NCI-H748 (cell line): ENCODE results near the gene MSX1.

Experiments used
- DNase-seq: peaks from one replicate; lab custom pipeline; 2025; ENCODE audit not compliant: unreplicated experiment; lab: John Stamatoyannopoulos, UW

MSX1 gene

GRCh38 chr4:4868758-4869723, 9.6 kb downstream of the MSX1 start:
- DNase-seq: no peak

- DNase-seq: no peak
These were observed 10.5 kb downstream of the MSX1 start for GRCh38 chr4:4869731-4870571.

DNA sequence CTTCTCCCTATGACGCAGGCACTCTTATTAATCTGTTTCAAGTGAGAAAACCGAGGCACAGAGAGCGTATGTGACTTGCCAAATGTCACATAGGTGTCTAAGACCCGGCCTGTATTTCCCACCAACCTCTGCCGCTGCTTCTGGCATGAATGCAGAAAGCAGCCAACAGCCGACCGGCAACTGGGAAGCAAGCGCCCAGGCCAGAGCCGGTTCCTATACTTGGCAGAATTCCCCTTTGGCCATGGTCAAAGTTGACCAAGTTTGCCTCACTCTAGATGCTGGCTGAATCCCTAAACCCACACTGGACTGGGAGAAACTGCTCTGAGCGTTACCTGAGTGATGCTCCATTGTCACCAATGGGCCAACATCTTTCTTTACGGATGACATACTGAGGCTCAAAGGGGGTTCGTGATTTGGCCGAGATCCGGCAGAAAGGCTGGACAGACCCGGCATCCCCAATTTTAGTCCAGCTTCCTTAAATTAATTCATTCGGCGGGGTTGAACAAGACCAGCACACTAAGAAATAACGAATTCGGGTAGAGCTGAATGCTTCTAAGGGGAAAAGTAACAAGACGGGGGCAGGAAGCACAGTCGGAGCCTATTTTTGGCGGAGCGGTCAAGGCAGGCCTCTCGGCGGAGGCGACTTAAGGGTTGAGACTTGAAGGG, 11.2 kb downstream of the MSX1 start:
- DNase-seq: no peak

- no peak for DNase-seq
These were observed 11.7 kb downstream of the MSX1 start for GRCh38 chr4:4871242-4871572.

GRCh38 chr4:4871573-4872313, 12.3 kb downstream of the MSX1 start:
- DNase-seq: no peak

DNA sequence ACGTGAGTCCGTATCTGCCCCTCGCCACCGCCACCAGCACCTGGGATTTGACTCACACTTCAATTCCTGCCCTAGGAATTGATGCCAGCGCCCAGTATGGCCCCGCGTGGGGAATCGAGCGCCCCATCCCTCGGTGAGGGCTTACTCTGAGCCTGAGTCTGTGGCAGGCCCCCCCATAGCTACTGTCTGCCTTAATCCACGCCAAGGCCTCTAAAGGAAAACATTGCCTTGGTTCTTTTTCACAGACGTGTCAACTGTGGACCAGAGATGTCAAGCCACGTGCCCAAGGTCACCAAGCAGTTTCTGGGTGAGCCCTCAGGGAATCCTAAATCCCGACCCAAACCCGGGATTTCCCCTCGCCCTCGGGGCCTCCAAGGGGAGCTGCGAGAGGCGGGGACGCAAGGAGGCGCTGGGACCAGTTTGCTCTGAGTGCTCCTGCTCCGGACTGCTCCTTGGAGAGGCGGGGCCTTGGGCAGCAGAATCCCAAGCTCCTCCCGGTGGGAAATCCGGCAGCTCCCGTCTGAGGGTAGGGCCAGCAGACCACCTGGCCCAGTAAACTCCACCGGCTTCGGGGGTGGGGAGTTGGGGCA, 12.9 kb downstream of the MSX1 start:
- no peak for DNase-seq

DNA sequence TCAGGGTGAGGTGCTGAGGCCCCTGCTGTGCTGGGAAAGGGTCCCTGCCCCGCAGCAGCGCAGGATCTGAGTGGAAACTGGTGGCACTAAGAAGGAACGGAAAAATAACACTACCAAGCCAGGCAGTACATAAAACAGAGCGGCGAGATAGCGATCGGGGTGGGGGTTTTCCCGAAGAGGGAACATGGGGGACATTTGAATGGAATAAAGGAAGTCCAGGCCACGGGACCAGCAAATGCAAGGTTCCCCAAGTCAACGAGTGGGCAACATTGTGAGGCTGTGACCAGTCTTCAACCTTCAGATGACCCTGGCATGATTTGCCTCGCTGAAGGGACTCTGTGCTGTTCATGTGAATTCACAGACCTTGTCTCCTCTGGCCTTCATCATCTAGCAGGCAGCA, 13.7 kb downstream of the MSX1 start:
- DNase-seq: no peak

- no peak for DNase-seq
These were observed 14.8 kb downstream of the MSX1 start for GRCh38 chr4:4874254-4874653.

- peak; percentile 7 for DNase-seq
These were observed 15.7 kb downstream of the MSX1 start for GRCh38 chr4:4875147-4875546.

- no peak for DNase-seq
These were observed 16.1 kb downstream of the MSX1 start for GRCh38 chr4:4875611-4876010.

GRCh38 chr4:4876945-4877661, 17.6 kb downstream of the MSX1 start:
- DNase-seq: no peak

DNA sequence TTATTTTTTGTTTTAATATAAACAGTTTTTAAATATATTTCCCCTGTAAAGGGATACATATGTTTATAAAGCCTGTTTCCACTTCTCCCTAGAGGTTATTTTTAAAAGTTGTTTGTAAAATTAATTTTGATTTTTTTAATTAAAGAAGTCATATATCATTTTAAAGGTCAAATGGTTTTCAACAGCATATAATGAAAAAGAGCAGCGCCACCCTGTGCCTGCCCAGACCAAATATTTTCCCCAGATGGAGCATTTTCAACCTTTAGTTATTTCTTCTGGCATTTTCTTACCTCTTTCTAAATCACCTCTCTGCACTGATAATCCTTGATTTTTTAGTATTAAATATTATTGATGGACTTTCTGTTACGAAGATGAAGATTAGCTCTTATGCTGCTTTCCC, 21.0 kb downstream of the MSX1 start:
- no peak for DNase-seq

DNA sequence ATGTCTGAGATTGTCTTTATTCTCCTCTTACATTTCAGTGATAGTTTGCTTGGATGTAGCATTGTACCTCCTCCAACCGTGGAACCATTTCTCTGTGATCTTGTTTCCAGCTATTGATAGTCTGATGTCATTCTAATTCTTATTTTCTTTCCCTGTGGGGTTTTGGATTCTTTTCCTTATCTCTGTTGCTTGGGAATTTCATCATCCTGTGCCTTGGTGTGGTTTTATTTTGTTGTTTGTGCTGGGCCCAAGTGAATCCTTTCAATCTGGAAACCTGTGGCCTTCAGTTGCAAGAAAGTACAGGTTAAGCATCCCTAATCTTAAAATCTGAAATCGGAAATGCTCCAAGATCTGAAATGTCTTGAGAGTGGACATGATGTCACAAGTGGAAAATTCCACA, 22.0 kb downstream of the MSX1 start:
- DNase-seq: no peak

DNA sequence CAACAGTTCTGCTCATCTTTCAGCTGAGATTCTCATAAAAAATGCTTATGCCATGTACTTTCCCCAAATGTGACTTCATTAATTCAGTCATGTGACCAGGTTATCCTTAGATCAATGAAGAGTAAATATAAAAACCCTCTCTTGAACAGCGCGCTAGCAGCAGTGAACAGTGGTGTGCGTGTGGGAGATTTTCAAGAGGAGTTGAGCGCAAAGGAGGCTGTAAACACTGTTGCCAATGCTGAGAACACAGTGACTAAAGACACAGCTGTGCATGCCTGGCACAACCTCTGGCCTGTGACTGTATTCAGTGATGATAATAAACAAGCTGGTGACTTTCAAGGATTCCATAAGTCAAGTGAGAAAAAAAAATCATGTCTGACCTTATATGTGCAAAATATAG, 25.1 kb downstream of the MSX1 start:
- no peak for DNase-seq

GRCh38 chr4:4887426-4887825, 28.0 kb downstream of the MSX1 start:
- no peak for DNase-seq

- no peak for DNase-seq
These were observed 29.2 kb downstream of the MSX1 start for GRCh38 chr4:4888695-4889094.

GRCh38 chr4:4889781-4890180, 30.3 kb downstream of the MSX1 start:
- DNase-seq: no peak

DNA sequence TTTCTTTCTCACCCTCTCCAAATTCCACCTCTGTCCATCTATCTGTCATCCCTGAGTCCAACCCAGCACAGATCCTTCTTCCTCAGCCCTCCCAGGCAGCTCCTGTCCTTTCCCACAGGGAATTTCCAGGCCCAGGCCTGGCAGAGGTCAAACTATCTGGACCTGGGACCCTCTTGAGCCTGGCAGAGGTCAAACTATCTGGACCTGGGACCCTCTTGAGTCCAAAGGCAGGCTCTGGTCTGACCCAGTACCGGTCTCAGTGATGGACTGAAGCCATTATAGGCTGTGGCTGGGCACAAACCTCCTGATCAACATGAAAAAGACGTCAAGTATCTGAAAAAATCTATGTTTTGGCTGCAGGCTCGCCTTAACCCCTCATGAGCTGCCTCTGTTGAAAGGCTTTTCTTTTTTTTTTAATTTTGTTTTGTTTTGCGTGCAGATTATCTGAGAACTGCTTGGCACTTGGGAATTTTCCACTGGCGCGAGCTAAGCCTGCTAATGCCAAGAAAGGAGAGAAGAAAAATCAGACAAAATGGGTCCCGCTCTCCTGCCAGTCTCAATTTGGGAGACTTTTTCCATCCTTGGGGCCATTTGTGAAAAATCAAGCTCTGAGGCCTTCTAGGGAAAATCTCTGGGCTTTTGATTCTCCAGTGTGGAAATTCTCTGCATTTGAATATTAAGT, 31.2 kb downstream of the MSX1 start:
- no peak for DNase-seq

- DNase-seq: no peak
These were observed 34.3 kb downstream of the MSX1 start for GRCh38 chr4:4893721-4894120.
